ENCODE results near the gene ATRX. TPM values are rescaled to one million over a fixed set of nuclear protein-coding genes. Genes with fewer than 3 reads are reported as not detected.

Gene ATRX
- total and polyA plus RNA-seq, 2 of the 8 experiments (the other 6 are each of a cell fraction or from before 2014, with no cell fraction given), result 28.4 to 97.8 TPM

- TF ChIP-seq PHF8 (conservative IDR thresholded peaks at IDR 0.05; ENCODE audit: low read depth, low read length) (no peak), TEAD4 (IDR thresholded peaks at IDR 0.05; ENCODE audit: low read depth, low read length) (no peak), POU5F1 (IDR thresholded peaks at IDR 0.05; ENCODE audit: low read depth, low read length) (no peak), ATF2 (IDR thresholded peaks at IDR 0.05; ENCODE audit: low read length) (no peak)
Observed at GRCh38 chrX:77617206-77617605, 168.8 kb downstream of the ATRX start (continued).

Measured in H1 (cell line).